ENCODE results near the gene FBF1. TPM values are rescaled to one million over a fixed set of nuclear protein-coding genes. Genes with fewer than 3 reads are reported as not detected.
A peak's percentile ranks its signal among the peaks of the same experiment; 100 is the strongest.

Gene FBF1
- total and polyA plus RNA-seq, 9 of the 15 experiments (the other 6 are each of a cell fraction or from before 2014, with no cell fraction given): 0.46 to 14.9 (median 7.5) TPM

DNA sequence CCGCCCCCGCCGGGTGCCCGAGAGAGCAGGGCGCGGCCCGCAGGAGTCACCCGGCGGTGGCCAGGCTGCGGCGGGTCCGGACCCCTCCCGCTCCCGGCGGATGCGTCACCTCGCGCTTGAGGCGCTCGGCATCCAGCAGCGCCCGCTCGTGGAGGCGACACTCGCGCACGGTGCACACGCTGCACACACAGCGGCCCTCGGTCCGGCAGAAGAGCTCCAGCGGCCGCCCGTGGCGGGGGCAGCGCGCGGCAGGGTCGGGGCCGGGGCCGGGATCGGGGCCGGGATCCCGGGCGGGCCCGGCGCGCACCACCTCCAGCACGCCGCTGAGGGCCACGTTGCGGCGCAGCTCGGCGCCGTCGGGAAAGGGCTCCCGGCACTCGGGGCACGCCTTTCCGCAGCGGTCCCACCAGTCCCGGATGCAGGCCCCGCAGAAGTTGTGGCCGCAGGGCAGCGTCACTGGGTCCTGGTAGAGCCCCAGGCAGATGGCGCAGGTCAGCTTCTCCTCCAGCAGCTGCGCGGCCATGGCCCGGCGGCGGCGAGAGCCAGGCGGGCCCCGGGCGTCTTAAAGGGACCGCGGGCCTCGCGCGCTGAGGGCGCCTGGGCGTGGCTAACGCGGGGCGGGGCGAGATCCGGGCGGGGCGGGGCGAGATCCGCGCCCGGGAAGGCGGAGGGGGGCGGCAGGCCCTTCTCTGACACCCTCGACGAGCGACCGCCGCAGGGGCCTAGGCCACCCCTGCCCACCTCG lies 44.3 kb downstream of the FBF1 start, which contains the start of gene TRIM65 (continued):
- no peak for TF ChIP-seq DIDO1 (tag; IDR thresholded peaks at IDR 0.05; ENCODE audit: low read depth)
- TF ChIP-seq POLR2AphosphoS5 (IDR thresholded peaks at IDR 0.05; ENCODE audit: control insufficient read depth, insufficient read depth, low read depth, low read length): peak; percentile 43; the same call in 1 of the 2 replicates
- no peak for TF ChIP-seq NELFE (IDR thresholded peaks at IDR 0.05; ENCODE audit: insufficient read depth, insufficient read length)
- TF ChIP-seq MED1 (CRISPR knock-in tag; IDR thresholded peaks at IDR 0.05; ENCODE audit: borderline replicate concordance): 0 out of 2 replicates have a peak, but pooled peaks have one; percentile 64
- TF ChIP-seq MTF1 (CRISPR knock-in tag; IDR thresholded peaks at IDR 0.05; ENCODE audit: borderline replicate concordance): no peak
- TF ChIP-seq ZNF146 (CRISPR knock-in tag; IDR thresholded peaks at IDR 0.05; ENCODE audit: unreplicated experiment): no peak
- no peak for TF ChIP-seq PYGO2 (tag; IDR thresholded peaks at IDR 0.05)
- TF ChIP-seq, protein P1, sequence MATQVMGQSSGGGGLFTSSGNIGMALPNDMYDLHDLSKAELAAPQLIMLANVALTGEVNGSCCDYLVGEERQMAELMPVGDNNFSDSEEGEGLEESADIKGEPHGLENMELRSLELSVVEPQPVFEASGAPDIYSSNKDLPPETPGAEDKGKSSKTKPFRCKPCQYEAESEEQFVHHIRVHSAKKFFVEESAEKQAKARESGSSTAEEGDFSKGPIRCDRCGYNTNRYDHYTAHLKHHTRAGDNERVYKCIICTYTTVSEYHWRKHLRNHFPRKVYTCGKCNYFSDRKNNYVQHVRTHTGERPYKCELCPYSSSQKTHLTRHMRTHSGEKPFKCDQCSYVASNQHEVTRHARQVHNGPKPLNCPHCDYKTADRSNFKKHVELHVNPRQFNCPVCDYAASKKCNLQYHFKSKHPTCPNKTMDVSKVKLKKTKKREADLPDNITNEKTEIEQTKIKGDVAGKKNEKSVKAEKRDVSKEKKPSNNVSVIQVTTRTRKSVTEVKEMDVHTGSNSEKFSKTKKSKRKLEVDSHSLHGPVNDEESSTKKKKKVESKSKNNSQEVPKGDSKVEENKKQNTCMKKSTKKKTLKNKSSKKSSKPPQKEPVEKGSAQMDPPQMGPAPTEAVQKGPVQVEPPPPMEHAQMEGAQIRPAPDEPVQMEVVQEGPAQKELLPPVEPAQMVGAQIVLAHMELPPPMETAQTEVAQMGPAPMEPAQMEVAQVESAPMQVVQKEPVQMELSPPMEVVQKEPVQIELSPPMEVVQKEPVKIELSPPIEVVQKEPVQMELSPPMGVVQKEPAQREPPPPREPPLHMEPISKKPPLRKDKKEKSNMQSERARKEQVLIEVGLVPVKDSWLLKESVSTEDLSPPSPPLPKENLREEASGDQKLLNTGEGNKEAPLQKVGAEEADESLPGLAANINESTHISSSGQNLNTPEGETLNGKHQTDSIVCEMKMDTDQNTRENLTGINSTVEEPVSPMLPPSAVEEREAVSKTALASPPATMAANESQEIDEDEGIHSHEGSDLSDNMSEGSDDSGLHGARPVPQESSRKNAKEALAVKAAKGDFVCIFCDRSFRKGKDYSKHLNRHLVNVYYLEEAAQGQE (IDR thresholded peaks at IDR 0.05; ENCODE audit: borderline replicate concordance): peak; percentile 89
- TF ChIP-seq, protein P1 (CRISPR knock-in tag; IDR thresholded peaks at IDR 0.05; ENCODE audit: low read depth): no peak
- no peak for TF ChIP-seq DDX20 (tag; IDR thresholded peaks at IDR 0.05; ENCODE audit: low read depth)
- no peak for TF ChIP-seq ZNF124 (CRISPR knock-in tag; IDR thresholded peaks at IDR 0.05)
- no peak for TF ChIP-seq HMBOX1 (IDR thresholded peaks at IDR 0.05)
- TF ChIP-seq, protein P2, sequence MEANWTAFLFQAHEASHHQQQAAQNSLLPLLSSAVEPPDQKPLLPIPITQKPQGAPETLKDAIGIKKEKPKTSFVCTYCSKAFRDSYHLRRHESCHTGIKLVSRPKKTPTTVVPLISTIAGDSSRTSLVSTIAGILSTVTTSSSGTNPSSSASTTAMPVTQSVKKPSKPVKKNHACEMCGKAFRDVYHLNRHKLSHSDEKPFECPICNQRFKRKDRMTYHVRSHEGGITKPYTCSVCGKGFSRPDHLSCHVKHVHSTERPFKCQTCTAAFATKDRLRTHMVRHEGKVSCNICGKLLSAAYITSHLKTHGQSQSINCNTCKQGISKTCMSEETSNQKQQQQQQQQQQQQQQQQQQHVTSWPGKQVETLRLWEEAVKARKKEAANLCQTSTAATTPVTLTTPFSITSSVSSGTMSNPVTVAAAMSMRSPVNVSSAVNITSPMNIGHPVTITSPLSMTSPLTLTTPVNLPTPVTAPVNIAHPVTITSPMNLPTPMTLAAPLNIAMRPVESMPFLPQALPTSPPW (CRISPR knock-in tag; IDR thresholded peaks at IDR 0.05): peak; percentile 87
